Measurements from ENCODE around the gene HYAL1.
A peak's percentile ranks its signal among the peaks of the same experiment; 100 is the strongest.

The HYAL1 gene

DNA sequence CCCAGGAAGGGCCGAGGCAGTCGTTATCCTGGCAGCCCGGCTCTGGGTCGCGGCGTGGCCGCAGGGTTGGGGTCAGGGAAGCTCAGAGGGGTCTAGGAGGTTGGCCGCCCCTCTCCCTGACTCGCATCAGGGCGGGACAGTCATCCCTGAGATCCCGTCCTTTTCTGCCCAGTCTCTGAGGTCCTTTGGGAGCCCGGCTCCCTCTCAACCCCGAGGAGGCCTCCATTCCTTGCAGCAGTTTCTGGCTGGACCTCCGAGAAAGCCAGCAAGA lies 18.7 kb upstream of the HYAL1 start:
- H3K9ac ChIP-seq (ENCODE audit: low read depth, low read length), result peak overlapping the region; percentile 71
- peaks cover 37% of the 10 kb centered on the region for H3K36me3 ChIP-seq (ENCODE audit: control insufficient read depth, insufficient read depth, low read length)
- peaks cover 7% of the 10 kb centered on the region for H3K4me1 ChIP-seq (ENCODE audit: control insufficient read depth, insufficient read depth, low read length)
- no peaks in the 10 kb centered on the region for H3K9me3 ChIP-seq (ENCODE audit: control insufficient read depth, insufficient read depth, low read length)
- H3K27me3 ChIP-seq (ENCODE audit: control insufficient read depth, insufficient read depth, low read length), result no peaks in the 10 kb centered on the region
- H3K4me3 ChIP-seq (ENCODE audit: low read depth, low read length), result peak overlapping the region; percentile 99

- no peaks in the 10 kb centered on the region for H3K27me3 ChIP-seq (ENCODE audit: control insufficient read depth, insufficient read depth, low read length)
- H3K9me3 ChIP-seq (ENCODE audit: control insufficient read depth, insufficient read depth, low read length), result no peaks in the 10 kb centered on the region
- peak overlapping the region; percentile 100 for H3K9ac ChIP-seq (ENCODE audit: low read depth, low read length)
- peaks cover 38% of the 10 kb centered on the region for H3K36me3 ChIP-seq (ENCODE audit: control insufficient read depth, insufficient read depth, low read length)
- peaks cover 7% of the 10 kb centered on the region for H3K4me1 ChIP-seq (ENCODE audit: control insufficient read depth, insufficient read depth, low read length)
- peak overlapping the region; percentile 99 for H3K4me3 ChIP-seq (ENCODE audit: low read depth, low read length)
These were observed 18.2 kb upstream of the HYAL1 start for GRCh38 chr3:50321336-50322114.

GRCh38 chr3:50320853-50321335 lies 17.5 kb upstream of the HYAL1 start:
- Histone ChIP-seq H3K27me3 (ENCODE audit: control insufficient read depth, insufficient read depth, low read length) (no peaks in the 10 kb centered on the region), H3K4me3 (ENCODE audit: low read depth, low read length) (peak overlapping the region; percentile 99), H3K9ac (ENCODE audit: low read depth, low read length) (peak overlapping the region; percentile 100), H3K4me1 (ENCODE audit: control insufficient read depth, insufficient read depth, low read length) (peaks cover 7% of the 10 kb centered on the region), H3K9me3 (ENCODE audit: control insufficient read depth, insufficient read depth, low read length) (no peaks in the 10 kb centered on the region), H3K36me3 (ENCODE audit: control insufficient read depth, insufficient read depth, low read length) (peaks cover 40% of the 10 kb centered on the region)

DNA sequence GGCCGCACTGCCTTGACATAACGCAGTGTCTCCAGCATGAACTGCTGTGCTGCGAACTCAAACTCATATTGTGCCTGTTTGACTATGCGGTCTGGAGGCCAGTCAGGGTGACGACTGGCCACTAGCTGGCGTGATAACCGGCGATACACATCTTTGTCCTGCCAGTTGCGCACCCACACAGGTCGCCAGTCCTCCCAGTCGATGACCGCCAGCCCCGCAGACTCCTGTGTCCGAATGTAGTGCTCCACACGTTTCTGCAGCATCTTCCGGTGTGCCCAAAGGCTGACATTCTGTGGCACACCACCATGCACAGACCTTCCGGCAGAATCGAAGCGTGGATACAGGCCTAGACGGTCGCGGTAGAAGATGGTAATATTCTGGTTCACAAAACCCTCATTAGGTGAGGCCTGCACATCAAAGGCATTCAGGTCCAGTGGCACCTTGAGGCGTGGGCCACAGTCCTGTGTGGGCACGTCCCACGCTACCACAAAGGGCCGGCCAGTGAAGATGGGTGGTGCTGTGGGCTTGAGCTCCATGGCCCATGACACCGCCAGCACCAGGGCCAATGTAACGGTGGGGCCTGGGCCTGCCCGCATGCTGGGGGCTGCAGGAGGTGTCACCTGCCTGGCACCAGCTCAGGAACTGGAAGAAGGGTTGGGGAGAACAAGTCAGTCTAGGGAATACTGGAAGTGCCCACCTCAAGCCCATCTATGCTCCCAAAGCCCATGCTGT lies 16.7 kb upstream of the HYAL1 start:
- Histone ChIP-seq H3K9ac (ENCODE audit: low read depth, low read length) (peak overlapping the region; percentile 94), H3K4me3 (ENCODE audit: low read depth, low read length) (peak overlapping the region; percentile 99), H3K4me1 (ENCODE audit: control insufficient read depth, insufficient read depth, low read length) (peaks cover 7% of the 10 kb centered on the region), H3K27me3 (ENCODE audit: control insufficient read depth, insufficient read depth, low read length) (no peaks in the 10 kb centered on the region), H3K9me3 (ENCODE audit: control insufficient read depth, insufficient read depth, low read length) (no peaks in the 10 kb centered on the region), H3K36me3 (ENCODE audit: control insufficient read depth, insufficient read depth, low read length) (peaks cover 35% of the 10 kb centered on the region)

GRCh38 chr3:50319181-50319893 lies 16.0 kb upstream of the HYAL1 start:
- no peaks in the 10 kb centered on the region for H3K9me3 ChIP-seq (ENCODE audit: control insufficient read depth, insufficient read depth, low read length)
- peaks cover 7% of the 10 kb centered on the region for H3K4me1 ChIP-seq (ENCODE audit: control insufficient read depth, insufficient read depth, low read length)
- no peak overlapping the region for H3K4me3 ChIP-seq (ENCODE audit: low read depth, low read length)
- peaks cover 35% of the 10 kb centered on the region for H3K36me3 ChIP-seq (ENCODE audit: control insufficient read depth, insufficient read depth, low read length)
- no peak overlapping the region for H3K9ac ChIP-seq (ENCODE audit: low read depth, low read length)
- H3K27me3 ChIP-seq (ENCODE audit: control insufficient read depth, insufficient read depth, low read length), result no peaks in the 10 kb centered on the region

GRCh38 chr3:50318615-50319014 lies 15.2 kb upstream of the HYAL1 start:
- Histone ChIP-seq H3K9me3 (ENCODE audit: control insufficient read depth, insufficient read depth, low read length) (no peaks in the 10 kb centered on the region), H3K36me3 (ENCODE audit: control insufficient read depth, insufficient read depth, low read length) (peaks cover 35% of the 10 kb centered on the region), H3K27me3 (ENCODE audit: control insufficient read depth, insufficient read depth, low read length) (no peaks in the 10 kb centered on the region), H3K9ac (ENCODE audit: low read depth, low read length) (no peak overlapping the region), H3K4me1 (ENCODE audit: control insufficient read depth, insufficient read depth, low read length) (peaks cover 7% of the 10 kb centered on the region), H3K4me3 (ENCODE audit: low read depth, low read length) (no peak overlapping the region)

DNA sequence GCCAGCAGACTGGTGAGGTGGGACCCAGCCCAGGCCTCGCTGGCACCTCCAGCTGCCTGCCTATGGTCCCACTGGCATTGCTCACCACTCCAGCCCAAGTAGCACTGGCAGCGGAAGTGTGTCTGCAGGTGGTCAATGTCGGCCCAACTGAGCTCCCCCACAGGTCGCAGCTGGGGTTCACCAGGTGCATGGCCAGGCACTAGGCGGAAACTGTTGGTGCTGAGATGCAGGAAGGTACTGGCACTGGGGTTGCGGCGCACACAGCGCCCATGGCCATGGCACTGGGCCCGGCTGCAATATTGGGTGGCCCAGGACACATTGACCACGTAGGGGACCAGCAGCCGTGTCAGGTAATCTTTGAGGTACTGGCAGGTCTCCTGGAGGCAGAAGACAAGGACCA lies 14.8 kb upstream of the HYAL1 start:
- Histone ChIP-seq H3K36me3 (ENCODE audit: control insufficient read depth, insufficient read depth, low read length) (peaks cover 35% of the 10 kb centered on the region), H3K4me3 (ENCODE audit: low read depth, low read length) (no peak overlapping the region), H3K9ac (ENCODE audit: low read depth, low read length) (no peak overlapping the region), H3K9me3 (ENCODE audit: control insufficient read depth, insufficient read depth, low read length) (no peaks in the 10 kb centered on the region), H3K27me3 (ENCODE audit: control insufficient read depth, insufficient read depth, low read length) (no peaks in the 10 kb centered on the region), H3K4me1 (ENCODE audit: control insufficient read depth, insufficient read depth, low read length) (peaks cover 7% of the 10 kb centered on the region)

DNA sequence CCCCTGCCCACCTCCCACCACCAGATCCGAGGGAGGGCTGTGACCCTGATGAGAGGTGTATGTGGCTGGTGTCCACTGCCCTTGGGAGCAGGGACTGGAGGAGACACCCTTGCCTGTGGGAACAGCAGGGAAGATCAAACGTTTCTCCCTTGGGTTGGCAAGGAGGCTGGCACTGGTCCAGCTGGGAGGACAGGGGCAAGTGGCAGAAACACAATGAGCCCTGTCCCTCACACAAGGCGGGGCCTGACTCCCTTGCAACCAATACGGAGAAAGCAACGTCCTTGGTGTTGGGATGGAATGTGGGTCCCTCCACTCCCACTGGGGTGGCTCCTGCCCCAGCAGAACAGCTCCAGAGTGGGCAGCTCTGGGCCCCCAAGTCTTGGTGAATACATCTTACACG lies 13.9 kb upstream of the HYAL1 start:
- no peaks in the 10 kb centered on the region for H3K27me3 ChIP-seq (ENCODE audit: control insufficient read depth, insufficient read depth, low read length)
- H3K4me3 ChIP-seq (ENCODE audit: low read depth, low read length), result no peak overlapping the region
- peaks cover 3% of the 10 kb centered on the region for H3K4me1 ChIP-seq (ENCODE audit: control insufficient read depth, insufficient read depth, low read length)
- H3K9me3 ChIP-seq (ENCODE audit: control insufficient read depth, insufficient read depth, low read length), result no peaks in the 10 kb centered on the region
- no peak overlapping the region for H3K9ac ChIP-seq (ENCODE audit: low read depth, low read length)
- H3K36me3 ChIP-seq (ENCODE audit: control insufficient read depth, insufficient read depth, low read length), result peaks cover 35% of the 10 kb centered on the region

- Histone ChIP-seq H3K9me3 (ENCODE audit: control insufficient read depth, insufficient read depth, low read length) (no peaks in the 10 kb centered on the region), H3K9ac (ENCODE audit: low read depth, low read length) (no peak overlapping the region), H3K4me3 (ENCODE audit: low read depth, low read length) (no peak overlapping the region), H3K27me3 (ENCODE audit: control insufficient read depth, insufficient read depth, low read length) (no peaks in the 10 kb centered on the region), H3K36me3 (ENCODE audit: control insufficient read depth, insufficient read depth, low read length) (peaks cover 35% of the 10 kb centered on the region), H3K4me1 (ENCODE audit: control insufficient read depth, insufficient read depth, low read length) (peaks cover 3% of the 10 kb centered on the region)
These were observed 13.4 kb upstream of the HYAL1 start for GRCh38 chr3:50316657-50317242.

- Histone ChIP-seq H3K4me3 (ENCODE audit: low read depth, low read length) (no peak overlapping the region), H3K4me1 (ENCODE audit: control insufficient read depth, insufficient read depth, low read length) (no peaks in the 10 kb centered on the region), H3K36me3 (ENCODE audit: control insufficient read depth, insufficient read depth, low read length) (peaks cover 32% of the 10 kb centered on the region), H3K9ac (ENCODE audit: low read depth, low read length) (no peak overlapping the region), H3K9me3 (ENCODE audit: control insufficient read depth, insufficient read depth, low read length) (no peaks in the 10 kb centered on the region), H3K27me3 (ENCODE audit: control insufficient read depth, insufficient read depth, low read length) (no peaks in the 10 kb centered on the region)
These were observed 11.4 kb upstream of the HYAL1 start for GRCh38 chr3:50314816-50315215.

DNA sequence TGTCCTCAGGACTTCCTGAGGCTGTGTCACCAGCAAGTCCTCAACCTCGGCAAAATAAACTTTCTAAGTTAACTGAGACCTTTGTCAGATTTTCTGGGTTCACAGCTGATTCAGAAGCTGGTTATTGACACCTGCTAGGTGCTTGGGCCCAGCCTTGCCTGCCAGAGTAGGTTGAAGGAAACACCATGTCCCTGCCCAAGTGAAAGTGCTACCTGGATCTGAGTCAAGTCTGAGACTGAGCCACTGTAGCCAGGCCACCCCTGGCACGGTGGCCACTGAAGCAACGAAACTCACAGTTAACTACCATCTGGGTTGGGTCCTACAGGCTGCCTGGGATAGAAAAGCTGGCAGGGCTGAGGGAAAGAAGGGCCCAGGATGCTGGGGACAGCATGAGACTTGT lies 11.0 kb upstream of the HYAL1 start:
- no peaks in the 10 kb centered on the region for H3K4me1 ChIP-seq (ENCODE audit: control insufficient read depth, insufficient read depth, low read length)
- H3K9me3 ChIP-seq (ENCODE audit: control insufficient read depth, insufficient read depth, low read length), result peaks cover 3% of the 10 kb centered on the region
- H3K4me3 ChIP-seq (ENCODE audit: low read depth, low read length), result no peak overlapping the region
- H3K27me3 ChIP-seq (ENCODE audit: control insufficient read depth, insufficient read depth, low read length), result no peaks in the 10 kb centered on the region
- H3K36me3 ChIP-seq (ENCODE audit: control insufficient read depth, insufficient read depth, low read length), result peaks cover 27% of the 10 kb centered on the region
- no peak overlapping the region for H3K9ac ChIP-seq (ENCODE audit: low read depth, low read length)
